Glutamatergic neuron (in vitro differentiated cells): ENCODE measurements around the gene ZFPM1. TPM values are rescaled to one million over a fixed set of nuclear protein-coding genes. Genes with fewer than 3 reads are reported as not detected.

Experiments used
- DNase-seq: peaks from one replicate; pipeline ENCODE4 v3.0.0; 2022
- H3K27ac Mint-ChIP-seq: one replicate; pipeline ENCODE4 v1.8.0; 2020; ENCODE audit warnings: mild to moderate bottlenecking, mixed read lengths, inconsistent platforms; ENCODE audit not compliant: unreplicated experiment
- H3K27me3 Mint-ChIP-seq: one replicate; pipeline ENCODE4 v1.8.0; 2020; ENCODE audit warnings: mild to moderate bottlenecking, moderate library complexity, mixed read lengths, inconsistent platforms; ENCODE audit not compliant: unreplicated experiment
- H3K36me3 Mint-ChIP-seq: one replicate; pipeline ENCODE4 v1.8.0; 2020; ENCODE audit warnings: mild to moderate bottlenecking, mixed read lengths, inconsistent platforms; ENCODE audit not compliant: unreplicated experiment
- H3K4me1 Mint-ChIP-seq: one replicate; pipeline ENCODE4 v1.8.0; 2020; ENCODE audit warnings: mild to moderate bottlenecking, low read depth, mixed read lengths, inconsistent platforms; ENCODE audit not compliant: unreplicated experiment
- H3K4me3 Mint-ChIP-seq: one replicate; pipeline ENCODE4 v1.8.0; 2020; ENCODE audit warnings: mild to moderate bottlenecking, mixed read lengths, inconsistent platforms; ENCODE audit not compliant: unreplicated experiment
- H3K9me3 Mint-ChIP-seq: one replicate; pipeline ENCODE4 v1.8.0; 2020; ENCODE audit warnings: mild to moderate bottlenecking, moderate library complexity, mixed read lengths, inconsistent platforms; ENCODE audit not compliant: unreplicated experiment
- total RNA-seq: library from RNA; stranded (reverse); fragmentation: NEBNext Ultra II Directional; extraction: Animal tissue kit (Norgen Biotek cat#: 25700); gene quantifications from one replicate; pipeline ENCODE4 v1.2.1, GENCODE V29; 2021; ENCODE audit not compliant: unreplicated experiment
- TF ChIP-seq, protein P1 (sequence below): fragments of 200-600 bp; sonication (generic); IDR thresholded peaks from one replicate; pipeline ENCODE4 v1.5.0; 2021; ENCODE audit not compliant: partially characterized antibody, unreplicated experiment

ZFPM1 gene
- total RNA-seq, 1 donor from 2014 or later = 11.1 TPM

DNA sequence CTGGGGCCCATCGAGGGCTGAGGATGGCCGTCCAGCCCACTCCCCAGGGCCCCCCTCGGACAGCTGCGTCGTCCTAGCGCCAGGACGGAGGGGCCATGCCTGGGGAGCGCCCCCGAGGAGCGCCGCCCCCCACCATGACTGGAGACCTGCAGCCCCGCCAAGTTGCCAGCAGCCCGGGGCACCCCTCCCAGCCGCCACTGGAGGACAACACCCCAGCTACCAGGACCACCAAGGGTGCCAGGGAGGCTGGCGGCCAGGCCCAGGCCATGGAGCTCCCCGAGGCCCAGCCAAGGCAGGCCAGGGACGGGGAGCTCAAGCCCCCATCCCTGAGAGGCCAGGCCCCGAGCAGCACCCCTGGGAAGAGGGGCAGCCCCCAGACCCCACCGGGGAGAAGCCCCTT lies 25.7 kb upstream of the ZFPM1 start:
- Mint-ChIP-seq H3K36me3 (no peaks in the 10 kb centered on the region), H3K27me3 (peaks cover 4% of the 10 kb centered on the region), H3K9me3 (peaks cover 3% of the 10 kb centered on the region), H3K4me3 (no peak overlapping the region), H3K27ac (no peak overlapping the region), H3K4me1 (peaks cover 4% of the 10 kb centered on the region)
- TF ChIP-seq, protein P1, sequence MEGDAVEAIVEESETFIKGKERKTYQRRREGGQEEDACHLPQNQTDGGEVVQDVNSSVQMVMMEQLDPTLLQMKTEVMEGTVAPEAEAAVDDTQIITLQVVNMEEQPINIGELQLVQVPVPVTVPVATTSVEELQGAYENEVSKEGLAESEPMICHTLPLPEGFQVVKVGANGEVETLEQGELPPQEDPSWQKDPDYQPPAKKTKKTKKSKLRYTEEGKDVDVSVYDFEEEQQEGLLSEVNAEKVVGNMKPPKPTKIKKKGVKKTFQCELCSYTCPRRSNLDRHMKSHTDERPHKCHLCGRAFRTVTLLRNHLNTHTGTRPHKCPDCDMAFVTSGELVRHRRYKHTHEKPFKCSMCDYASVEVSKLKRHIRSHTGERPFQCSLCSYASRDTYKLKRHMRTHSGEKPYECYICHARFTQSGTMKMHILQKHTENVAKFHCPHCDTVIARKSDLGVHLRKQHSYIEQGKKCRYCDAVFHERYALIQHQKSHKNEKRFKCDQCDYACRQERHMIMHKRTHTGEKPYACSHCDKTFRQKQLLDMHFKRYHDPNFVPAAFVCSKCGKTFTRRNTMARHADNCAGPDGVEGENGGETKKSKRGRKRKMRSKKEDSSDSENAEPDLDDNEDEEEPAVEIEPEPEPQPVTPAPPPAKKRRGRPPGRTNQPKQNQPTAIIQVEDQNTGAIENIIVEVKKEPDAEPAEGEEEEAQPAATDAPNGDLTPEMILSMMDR = no peak
- DNase-seq = no peak

DNA sequence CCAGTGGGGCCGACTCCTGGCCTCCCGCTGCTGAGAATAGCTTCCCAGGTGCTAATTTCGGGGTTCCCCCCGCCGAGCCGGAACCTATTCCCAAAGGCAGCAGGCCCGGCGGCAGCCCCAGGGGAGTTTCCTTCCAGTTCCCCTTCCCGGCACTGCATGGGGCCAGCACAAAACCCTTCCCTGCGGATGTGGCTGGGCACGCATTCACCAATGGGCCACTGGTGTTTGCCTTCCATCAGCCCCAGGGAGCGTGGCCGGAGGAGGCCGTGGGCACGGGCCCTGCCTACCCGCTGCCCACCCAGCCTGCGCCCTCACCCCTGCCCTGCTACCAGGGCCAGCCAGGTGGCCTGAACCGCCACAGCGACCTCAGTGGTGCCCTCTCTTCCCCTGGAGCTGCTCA lies 24.9 kb upstream of the ZFPM1 start:
- Mint-ChIP-seq H3K27ac (no peak overlapping the region), H3K27me3 (peaks cover 2% of the 10 kb centered on the region), H3K36me3 (no peaks in the 10 kb centered on the region), H3K4me1 (peaks cover 4% of the 10 kb centered on the region), H3K4me3 (no peak overlapping the region), H3K9me3 (peaks cover 3% of the 10 kb centered on the region)
- TF ChIP-seq, protein P1 = no peak
- no peak for DNase-seq

DNA sequence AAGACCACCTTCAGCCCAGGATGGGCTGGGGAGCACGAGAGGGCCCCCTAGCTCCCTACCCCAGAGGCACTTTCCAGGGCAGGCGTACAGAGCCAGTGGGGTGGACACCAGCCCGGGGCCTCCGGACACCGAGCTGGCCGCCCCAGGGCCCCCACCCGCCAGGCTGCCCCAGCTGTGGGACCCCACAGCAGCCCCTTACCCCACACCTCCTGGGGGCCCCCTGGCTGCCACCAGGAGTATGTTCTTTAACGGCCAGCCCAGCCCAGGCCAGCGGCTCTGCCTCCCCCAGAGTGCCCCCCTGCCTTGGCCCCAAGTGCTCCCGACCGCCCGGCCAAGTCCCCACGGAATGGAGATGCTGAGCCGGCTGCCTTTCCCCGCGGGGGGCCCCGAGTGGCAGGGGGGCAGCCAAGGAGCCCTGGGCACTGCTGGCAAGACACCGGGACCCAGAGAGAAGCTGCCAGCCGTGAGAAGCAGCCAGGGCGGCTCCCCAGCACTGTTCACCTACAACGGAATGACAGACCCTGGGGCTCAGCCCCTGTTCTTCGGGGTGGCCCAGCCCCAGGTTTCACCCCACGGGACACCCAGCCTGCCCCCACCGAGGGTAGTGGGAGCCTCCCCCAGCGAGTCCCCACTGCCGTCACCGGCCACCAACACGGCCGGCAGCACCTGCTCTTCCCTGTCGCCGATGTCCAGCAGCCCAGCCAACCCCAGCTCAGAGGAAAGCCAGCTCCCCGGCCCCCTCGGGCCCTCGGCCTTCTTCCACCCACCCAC lies 24.3 kb upstream of the ZFPM1 start:
- DNase-seq = no peak
- Mint-ChIP-seq H3K9me3 (peaks cover 3% of the 10 kb centered on the region), H3K27ac (no peak overlapping the region), H3K4me3 (no peak overlapping the region), H3K4me1 (peaks cover 4% of the 10 kb centered on the region), H3K36me3 (no peaks in the 10 kb centered on the region), H3K27me3 (peaks cover 2% of the 10 kb centered on the region)
- TF ChIP-seq, protein P1 = peak; percentile 19

DNA sequence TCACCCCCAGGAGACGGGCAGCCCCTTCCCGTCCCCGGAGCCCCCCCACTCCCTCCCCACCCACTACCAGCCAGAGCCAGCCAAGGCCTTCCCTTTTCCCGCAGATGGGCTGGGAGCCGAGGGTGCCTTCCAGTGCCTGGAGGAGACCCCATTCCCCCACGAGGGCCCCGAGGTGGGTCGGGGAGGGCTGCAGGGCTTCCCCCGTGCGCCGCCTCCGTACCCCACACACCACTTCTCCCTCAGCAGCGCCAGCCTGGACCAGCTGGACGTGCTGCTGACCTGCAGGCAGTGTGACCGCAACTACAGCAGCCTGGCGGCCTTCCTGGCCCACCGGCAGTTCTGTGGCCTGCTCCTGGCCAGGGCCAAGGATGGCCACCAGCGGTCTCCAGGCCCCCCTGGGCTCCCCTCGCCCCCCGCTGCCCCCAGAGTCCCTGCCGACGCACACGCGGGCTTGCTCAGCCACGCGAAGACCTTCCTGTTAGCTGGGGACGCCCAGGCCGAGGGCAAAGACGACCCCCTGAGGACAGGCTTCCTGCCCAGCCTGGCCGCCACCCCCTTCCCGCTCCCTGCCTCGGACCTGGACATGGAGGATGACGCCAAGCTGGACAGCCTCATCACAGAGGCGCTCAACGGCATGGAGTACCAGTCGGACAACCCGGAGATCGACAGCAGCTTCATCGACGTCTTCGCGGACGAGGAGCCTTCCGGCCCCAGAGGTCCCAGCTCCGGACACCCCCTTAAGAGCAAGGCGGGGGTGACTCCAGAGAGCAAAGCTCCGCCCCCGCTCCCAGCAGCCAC lies 23.5 kb upstream of the ZFPM1 start:
- no peak overlapping the region for H3K4me3 Mint-ChIP-seq
- H3K27ac Mint-ChIP-seq = no peak overlapping the region
- H3K36me3 Mint-ChIP-seq = no peaks in the 10 kb centered on the region

More for the DNA sequence above, 23.5 kb upstream of the ZFPM1 start:
- no peak for DNase-seq
- Mint-ChIP-seq H3K9me3 (peaks cover 3% of the 10 kb centered on the region), H3K4me1 (no peaks in the 10 kb centered on the region), H3K27me3 (no peaks in the 10 kb centered on the region)
- TF ChIP-seq, protein P1 = no peak
